ENCODE results near the gene SWT1.

SWT1 gene

GRCh38 chr1:185156854-185157598 is at the start of gene SWT1, which contains the start of gene TRMT1L:
Gene SWT1, plus strand, starts transcription at chr1:185157167. Its CDS starts 3,675 bp downstream, at chr1:185160842.
Gene TRMT1L, minus strand, starts transcription at chr1:185156953. Its CDS starts 241 bp downstream, at chr1:185156712.
- peak; percentile 91 for FAIRE-seq
- DNase-seq (ENCODE audit: low spot score) = peak; percentile 97

GRCh38 chr1:185108321-185108720 is 48.6 kb upstream of the SWT1 start:
- peak; percentile 4 for FAIRE-seq
- no peak for DNase-seq (ENCODE audit: low spot score)

GRCh38 chr1:185110145-185110544 is 46.8 kb upstream of the SWT1 start:
- FAIRE-seq (no peak), DNase-seq (ENCODE audit: low spot score) (no peak)

GRCh38 chr1:185111873-185112272 is 45.1 kb upstream of the SWT1 start:
- FAIRE-seq (no peak), DNase-seq (ENCODE audit: low spot score) (no peak)

- FAIRE-seq = no peak
- no peak for DNase-seq (ENCODE audit: low spot score)
Observed at GRCh38 chr1:185112356-185112755, 44.6 kb upstream of the SWT1 start.

GRCh38 chr1:185129708-185130107 is 27.3 kb upstream of the SWT1 start:
- DNase-seq (ENCODE audit: low spot score) (no peak), FAIRE-seq (no peak)

- FAIRE-seq (no peak), DNase-seq (ENCODE audit: low spot score) (no peak)
Observed at GRCh38 chr1:185132534-185132933, 24.4 kb upstream of the SWT1 start.

- no peak for DNase-seq (ENCODE audit: low spot score)
- no peak for FAIRE-seq
Observed at GRCh38 chr1:185137896-185138545, 18.9 kb upstream of the SWT1 start.

GRCh38 chr1:185139246-185139645 is 17.7 kb upstream of the SWT1 start:
- FAIRE-seq (no peak), DNase-seq (ENCODE audit: low spot score) (no peak)

- DNase-seq (ENCODE audit: low spot score) (no peak), FAIRE-seq (no peak)
Observed at GRCh38 chr1:185144233-185144632, 12.7 kb upstream of the SWT1 start.

GRCh38 chr1:185151215-185151614 is 5.8 kb upstream of the SWT1 start:
- FAIRE-seq (no peak), DNase-seq (ENCODE audit: low spot score) (no peak)

GRCh38 chr1:185152187-185152767 is 4.7 kb upstream of the SWT1 start:
- FAIRE-seq (no peak), DNase-seq (ENCODE audit: low spot score) (no peak)

- DNase-seq (ENCODE audit: low spot score) = no peak
Observed at GRCh38 chr1:185154912-185155513, 2.0 kb upstream of the SWT1 start.

GRCh38 chr1:185155600-185156287 is 1.2 kb upstream of the SWT1 start:
- peak; percentile 27 for DNase-seq (ENCODE audit: low spot score)
- FAIRE-seq = peak; percentile 34

More at GRCh38 chr1:185154912-185155513, 2.0 kb upstream of the SWT1 start:
- FAIRE-seq = no peak

GRCh38 chr1:185156288-185156853 is 596 bp upstream of the SWT1 start:
- DNase-seq (ENCODE audit: low spot score) (no peak), FAIRE-seq (no peak)

GRCh38 chr1:185157599-185158412 is 839 bp downstream of the SWT1 start:
- no peak for DNase-seq (ENCODE audit: low spot score)
- FAIRE-seq = no peak

GRCh38 chr1:185158800-185159199 is 1.8 kb downstream of the SWT1 start:
- DNase-seq (ENCODE audit: low spot score) = no peak

GRCh38 chr1:185159966-185160365 is 3.0 kb downstream of the SWT1 start:
- FAIRE-seq (no peak), DNase-seq (ENCODE audit: low spot score) (no peak)

More at GRCh38 chr1:185158800-185159199, 1.8 kb downstream of the SWT1 start:
- FAIRE-seq = no peak

GRCh38 chr1:185162491-185162890 is 5.5 kb downstream of the SWT1 start:
- FAIRE-seq (no peak), DNase-seq (ENCODE audit: low spot score) (no peak)

GRCh38 chr1:185166106-185166505 is 9.1 kb downstream of the SWT1 start:
- FAIRE-seq = no peak
- DNase-seq (ENCODE audit: low spot score) = no peak
